SK-N-SH treated with all-trans-retinoic acid at 6 μM for 48 hours (cell line): ENCODE measurements around the gene IQSEC2.

Experiments
- OSR1 ChIP-seq: fragments of 250-450 bp; sonication (Bioruptor Pico); IDR thresholded peaks from 2 replicates; pipeline ENCODE4 v1.8.0; 2022; ENCODE audit warnings: moderate library complexity, mild to moderate bottlenecking, inconsistent platforms
- PATZ1 ChIP-seq: fragments of 250-450 bp; sonication (Bioruptor Pico); IDR thresholded peaks from 2 replicates; pipeline ENCODE4 v1.8.0; 2020; ENCODE audit warnings: mild to moderate bottlenecking, moderate library complexity, borderline replicate concordance
- TF ChIP-seq, protein P1 (sequence below): fragments of 250-450 bp; sonication (Bioruptor Pico); IDR thresholded peaks from 2 replicates; pipeline ENCODE4 v1.5.0; 2020; ENCODE audit warnings: mild to moderate bottlenecking, moderate library complexity

- TF ChIP-seq, protein P1, sequence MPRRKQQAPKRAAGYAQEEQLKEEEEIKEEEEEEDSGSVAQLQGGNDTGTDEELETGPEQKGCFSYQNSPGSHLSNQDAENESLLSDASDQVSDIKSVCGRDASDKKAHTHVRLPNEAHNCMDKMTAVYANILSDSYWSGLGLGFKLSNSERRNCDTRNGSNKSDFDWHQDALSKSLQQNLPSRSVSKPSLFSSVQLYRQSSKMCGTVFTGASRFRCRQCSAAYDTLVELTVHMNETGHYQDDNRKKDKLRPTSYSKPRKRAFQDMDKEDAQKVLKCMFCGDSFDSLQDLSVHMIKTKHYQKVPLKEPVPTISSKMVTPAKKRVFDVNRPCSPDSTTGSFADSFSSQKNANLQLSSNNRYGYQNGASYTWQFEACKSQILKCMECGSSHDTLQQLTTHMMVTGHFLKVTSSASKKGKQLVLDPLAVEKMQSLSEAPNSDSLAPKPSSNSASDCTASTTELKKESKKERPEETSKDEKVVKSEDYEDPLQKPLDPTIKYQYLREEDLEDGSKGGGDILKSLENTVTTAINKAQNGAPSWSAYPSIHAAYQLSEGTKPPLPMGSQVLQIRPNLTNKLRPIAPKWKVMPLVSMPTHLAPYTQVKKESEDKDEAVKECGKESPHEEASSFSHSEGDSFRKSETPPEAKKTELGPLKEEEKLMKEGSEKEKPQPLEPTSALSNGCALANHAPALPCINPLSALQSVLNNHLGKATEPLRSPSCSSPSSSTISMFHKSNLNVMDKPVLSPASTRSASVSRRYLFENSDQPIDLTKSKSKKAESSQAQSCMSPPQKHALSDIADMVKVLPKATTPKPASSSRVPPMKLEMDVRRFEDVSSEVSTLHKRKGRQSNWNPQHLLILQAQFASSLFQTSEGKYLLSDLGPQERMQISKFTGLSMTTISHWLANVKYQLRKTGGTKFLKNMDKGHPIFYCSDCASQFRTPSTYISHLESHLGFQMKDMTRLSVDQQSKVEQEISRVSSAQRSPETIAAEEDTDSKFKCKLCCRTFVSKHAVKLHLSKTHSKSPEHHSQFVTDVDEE (CRISPR knock-in tag), result no peak
- TF ChIP-seq PATZ1 (CRISPR knock-in tag) (no peak), OSR1 (CRISPR knock-in tag) (no peak)
Observed at GRCh38 chrX:53223068-53223693, 58.2 kb downstream of the IQSEC2 start.
